Skin of body (tissue), 2 donors: ENCODE data around the gene NUFIP2. TPM values are rescaled to one million over a fixed set of nuclear protein-coding genes. Genes with fewer than 3 reads are reported as not detected.
"Not testable (repeated sequence)": the region's sequence is repeated elsewhere in the genome, so short reads cannot be mapped to it uniquely, and the experiment has no call there.

ENCODE experiments used
- DNase-seq: peaks from one replicate; lab custom pipeline; 2025; lab: John Stamatoyannopoulos, UW
- total RNA-seq: library from RNA; depleted of rRNA; stranded (reverse); fragments of >200 nt; gene quantifications from one replicate; pipeline ENCODE4 v1.2.3, GENCODE V29; 2014

The NUFIP2 gene, protein sequence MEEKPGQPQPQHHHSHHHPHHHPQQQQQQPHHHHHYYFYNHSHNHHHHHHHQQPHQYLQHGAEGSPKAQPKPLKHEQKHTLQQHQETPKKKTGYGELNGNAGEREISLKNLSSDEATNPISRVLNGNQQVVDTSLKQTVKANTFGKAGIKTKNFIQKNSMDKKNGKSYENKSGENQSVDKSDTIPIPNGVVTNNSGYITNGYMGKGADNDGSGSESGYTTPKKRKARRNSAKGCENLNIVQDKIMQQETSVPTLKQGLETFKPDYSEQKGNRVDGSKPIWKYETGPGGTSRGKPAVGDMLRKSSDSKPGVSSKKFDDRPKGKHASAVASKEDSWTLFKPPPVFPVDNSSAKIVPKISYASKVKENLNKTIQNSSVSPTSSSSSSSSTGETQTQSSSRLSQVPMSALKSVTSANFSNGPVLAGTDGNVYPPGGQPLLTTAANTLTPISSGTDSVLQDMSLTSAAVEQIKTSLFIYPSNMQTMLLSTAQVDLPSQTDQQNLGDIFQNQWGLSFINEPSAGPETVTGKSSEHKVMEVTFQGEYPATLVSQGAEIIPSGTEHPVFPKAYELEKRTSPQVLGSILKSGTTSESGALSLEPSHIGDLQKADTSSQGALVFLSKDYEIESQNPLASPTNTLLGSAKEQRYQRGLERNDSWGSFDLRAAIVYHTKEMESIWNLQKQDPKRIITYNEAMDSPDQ
- 41.3 TPM for total RNA-seq

DNA sequence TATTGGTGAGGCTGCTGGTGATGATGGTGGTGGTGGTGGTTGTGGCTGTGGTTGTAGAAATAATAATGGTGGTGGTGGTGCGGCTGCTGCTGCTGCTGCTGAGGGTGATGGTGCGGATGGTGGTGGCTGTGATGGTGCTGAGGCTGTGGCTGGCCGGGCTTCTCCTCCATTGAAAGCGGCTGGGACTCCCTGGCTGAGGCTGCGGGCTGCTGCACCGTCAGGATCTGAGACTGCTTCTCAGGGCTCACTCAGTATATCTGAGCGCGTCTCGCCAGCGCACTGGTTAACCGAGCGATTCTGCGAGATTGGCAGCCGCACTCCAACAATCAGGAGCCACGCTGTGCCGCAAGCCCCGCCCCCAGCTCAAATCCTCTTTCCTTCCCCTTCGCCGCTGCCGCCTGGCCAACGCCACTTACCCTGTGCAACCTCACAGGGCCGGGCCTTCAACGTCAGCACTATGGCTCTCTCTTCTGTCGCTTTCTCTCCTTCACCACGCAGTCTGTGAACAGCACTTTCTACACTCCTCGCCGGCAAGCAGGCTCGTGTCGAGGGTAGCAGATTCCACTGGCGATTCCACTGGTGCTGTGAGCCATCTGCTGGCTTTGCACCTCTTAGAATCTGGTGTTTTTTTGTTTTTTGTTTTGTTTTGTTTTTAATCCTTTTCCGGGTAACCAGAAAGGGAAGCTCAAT lies at the start of gene NUFIP2:
Gene NUFIP2 (minus strand): TSS at position 259 of the 690 bp plus-strand sequence. CDS start 89 bp downstream, at position 170.
- DNase-seq, result peak; percentile 99

DNA sequence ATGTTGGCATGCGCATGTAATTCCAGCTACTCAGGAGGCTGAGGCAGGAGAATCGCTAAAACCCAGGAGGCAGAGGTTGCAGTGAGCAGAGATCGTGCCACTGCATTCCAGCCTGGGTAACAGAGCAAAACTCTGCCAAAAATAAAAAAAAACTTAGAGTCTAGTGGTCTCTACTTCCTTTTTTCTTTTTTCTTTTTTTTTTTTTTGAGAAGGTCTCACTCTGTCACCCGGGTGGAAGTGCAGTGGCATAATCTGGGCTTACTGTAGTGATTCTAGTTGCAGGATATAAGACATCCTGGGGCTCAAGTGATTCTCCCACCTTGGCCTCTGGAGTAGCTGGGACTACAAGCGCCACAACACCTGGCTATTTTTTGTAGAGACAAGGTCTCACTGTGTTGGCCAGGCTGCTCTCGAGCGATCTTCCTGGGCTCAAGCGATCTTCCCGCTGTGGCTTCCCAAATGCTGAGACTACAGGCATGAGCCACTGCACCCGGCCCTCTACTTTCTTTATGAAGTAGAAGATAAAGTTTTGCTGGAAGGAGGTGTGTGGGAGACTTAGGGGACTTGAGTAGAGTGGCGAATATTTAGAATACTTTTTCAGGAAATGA lies 48.3 kb upstream of the NUFIP2 start:
- no peak for DNase-seq

DNA sequence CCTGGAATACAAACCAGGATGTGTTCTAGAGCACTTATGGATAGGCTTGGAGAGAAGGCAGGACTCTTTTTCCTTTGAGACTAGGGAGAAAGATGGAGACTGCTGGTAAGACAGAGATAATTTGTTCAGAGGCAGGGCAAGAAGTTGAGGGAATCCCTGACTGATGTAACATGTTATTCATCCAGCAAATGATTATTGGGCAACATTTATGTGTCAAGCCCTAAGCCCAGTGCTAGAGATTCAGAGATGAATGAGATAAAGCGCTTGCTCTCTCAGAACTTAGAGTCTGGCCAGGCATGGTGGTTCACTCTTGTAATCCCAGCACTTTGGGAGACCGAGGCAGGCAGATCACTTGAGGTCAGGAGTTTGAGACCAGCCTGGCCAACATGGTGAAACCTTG lies 47.8 kb upstream of the NUFIP2 start:
- DNase-seq, result no peak

DNA sequence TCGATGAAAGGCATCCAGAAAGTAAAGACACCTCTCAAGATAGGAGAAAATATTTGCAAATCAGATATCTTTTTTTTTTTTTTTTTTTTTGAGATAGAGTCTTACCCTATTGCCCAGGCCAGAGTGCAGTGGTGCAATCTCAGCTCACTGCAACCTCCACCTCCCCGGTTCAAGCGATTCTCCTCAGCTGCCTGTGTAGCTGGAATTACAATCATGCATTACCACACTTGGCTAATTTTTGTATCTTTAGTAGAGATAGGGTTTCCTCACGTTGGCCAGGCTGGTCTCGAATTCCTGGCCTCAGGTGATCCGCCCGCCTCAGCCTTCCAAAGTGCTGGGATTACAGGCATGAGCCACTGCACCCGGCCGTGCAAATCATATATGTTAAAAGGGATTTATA lies 45.1 kb upstream of the NUFIP2 start:
- not testable (repeated sequence) for DNase-seq

DNA sequence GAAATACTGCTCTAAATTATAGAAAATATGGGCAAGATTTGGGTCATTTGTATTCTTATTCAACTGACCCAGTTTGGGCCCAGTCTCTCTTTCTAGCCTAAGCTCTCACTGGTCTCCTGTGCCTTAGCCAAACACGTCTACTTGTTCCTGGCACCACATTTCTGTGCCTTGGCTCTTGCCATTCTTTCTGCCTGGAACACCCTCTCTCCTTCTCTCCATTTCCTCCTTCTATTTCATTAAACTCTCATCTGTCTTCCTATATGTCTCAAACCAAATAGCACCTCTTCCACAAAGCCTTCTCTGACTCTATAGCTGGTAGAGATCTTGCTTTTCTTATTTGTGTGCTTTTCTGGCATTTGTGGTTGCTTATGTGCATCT lies 37.7 kb upstream of the NUFIP2 start:
- DNase-seq, result no peak

DNA sequence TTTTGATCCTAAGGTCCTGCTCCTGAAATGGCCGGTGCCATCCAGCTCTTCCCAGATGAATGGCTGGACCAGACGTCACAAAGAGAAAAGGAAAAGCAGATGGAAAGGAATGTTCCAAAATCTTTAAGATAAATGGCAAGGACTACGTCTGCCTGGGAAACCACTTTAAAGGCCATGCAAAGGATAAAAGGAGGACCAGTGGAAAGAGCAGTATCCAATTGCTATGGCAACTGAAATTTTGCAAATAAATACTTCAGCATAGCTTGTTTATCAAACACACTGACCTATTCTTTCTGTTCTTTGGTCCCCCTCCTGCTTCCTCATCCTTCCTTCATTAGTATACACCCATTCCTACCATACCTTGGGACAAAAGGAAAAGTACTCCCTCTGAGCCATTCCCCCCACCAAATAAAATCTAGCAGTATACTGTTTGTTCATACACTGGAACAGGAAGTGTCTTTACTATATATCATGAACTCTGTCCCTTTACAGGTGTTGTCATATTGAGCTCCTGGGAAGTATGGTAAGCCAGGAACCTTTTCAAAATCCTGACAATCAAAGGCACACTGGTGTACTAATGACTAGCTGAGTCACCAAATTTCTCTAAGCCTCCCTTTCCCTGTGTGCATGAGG lies 37.2 kb upstream of the NUFIP2 start:
- DNase-seq, result no peak

DNA sequence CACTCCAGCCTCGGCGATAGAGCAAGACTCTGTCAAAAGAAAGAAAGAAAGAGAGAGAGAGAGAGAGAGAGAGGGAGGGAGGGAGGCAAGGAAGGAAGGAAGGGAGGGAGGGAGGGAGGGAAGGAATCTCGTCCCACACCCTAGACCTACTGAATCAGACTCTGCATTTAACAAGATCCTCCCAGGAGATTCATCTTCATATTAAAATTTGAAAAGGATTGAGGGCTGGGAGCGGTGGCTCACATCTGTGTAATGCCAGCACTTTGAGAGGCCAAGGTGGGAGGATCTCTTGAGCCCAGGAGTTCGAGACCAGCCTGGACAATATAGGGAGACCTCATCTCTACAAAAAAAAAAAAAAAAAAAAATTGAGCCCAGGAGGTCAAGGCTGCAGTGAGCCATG lies 33.5 kb upstream of the NUFIP2 start:
- no peak for DNase-seq

DNA sequence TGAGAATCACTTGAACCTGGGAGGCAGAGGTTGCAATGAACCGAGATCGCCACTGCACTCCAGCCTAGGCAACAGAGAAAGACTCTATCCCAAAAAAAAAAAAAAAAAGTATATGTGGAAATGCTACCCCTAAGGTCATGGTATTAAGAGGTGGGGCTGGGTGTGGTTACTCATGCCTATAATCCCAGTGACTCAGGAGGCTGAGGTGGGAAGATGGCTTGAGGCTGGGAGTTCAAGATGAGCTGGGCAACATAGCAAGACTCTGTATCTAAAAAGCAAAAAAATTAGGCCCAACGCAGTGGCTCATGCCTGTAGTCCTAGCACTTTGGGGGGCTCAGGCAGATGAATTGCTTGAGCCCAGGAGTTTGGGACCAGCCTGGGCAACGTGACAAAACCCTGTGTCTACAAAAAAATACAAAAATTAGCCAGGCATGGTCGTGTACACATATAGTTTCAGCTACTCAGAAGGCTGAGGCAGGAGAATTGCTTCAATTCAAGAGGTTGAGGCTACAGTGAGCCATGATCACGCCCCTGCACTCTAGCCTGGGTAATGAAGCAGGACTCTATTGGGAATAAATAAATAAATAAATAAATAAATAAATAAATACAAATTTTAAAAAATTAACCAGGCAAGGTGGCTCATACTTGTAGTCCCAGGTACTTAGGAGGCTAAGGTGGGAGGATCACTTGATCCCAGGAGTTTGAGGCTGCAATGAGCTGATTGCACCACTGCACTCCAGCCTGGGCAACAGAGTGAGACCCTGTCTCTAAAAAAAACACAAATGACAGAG lies 32.3 kb upstream of the NUFIP2 start:
- DNase-seq, result no peak

DNA sequence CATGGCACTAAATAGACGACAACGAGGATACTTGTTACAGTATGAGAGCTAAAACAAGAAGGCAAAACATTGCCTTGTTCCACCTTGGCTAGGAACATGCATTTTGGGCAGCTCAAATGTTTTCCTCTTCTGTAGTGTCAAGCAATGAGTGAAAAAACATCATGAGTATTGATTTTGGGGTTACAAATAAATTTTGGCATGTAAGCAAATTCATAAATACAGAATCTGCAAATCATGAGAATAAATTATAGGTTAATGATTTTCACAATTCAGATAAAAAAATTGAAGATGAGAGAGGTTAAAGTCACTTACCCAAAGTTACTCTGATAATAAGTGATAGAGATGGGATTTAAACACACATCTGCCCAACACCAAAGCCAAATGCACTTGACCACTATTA lies 28.4 kb upstream of the NUFIP2 start:
- DNase-seq, result no peak

DNA sequence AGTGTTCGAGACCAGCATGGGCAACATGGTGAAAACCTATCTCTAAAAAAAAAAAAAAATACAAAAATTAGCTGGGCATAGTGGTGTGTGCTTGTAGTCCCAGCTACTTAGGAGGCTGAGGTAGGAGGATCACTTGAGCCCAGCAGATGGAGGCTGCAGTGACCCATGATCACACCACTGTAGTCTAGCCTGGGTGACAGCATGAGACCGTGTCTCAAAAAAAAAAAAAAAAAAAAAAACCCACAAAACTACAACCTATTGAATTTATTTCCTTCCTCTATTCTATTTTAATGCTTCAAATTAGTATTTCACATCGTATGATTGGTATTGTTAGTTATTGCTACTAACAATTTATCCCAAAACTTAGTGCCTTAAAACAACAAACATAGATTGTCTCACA lies 9.4 kb upstream of the NUFIP2 start:
- no peak for DNase-seq

DNA sequence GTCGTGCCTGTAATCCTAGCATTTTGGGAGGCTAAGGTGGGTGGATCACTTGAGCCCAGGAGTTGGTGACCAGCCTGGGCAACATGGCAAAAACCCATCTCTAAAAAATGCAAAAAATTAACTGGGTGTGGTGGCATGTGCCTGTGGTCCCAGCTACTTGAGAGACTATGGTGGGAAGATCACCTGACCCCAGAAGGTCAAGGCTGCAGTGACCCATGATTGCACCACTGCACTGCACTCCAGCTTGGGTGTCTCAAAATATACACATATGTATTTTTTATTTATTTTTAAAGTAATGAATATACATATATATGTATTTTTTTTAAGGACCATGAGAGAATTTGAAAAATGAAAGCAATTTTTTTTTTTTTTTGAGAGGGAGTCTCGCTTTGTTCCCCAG lies 5.1 kb upstream of the NUFIP2 start:
- DNase-seq, result no peak

DNA sequence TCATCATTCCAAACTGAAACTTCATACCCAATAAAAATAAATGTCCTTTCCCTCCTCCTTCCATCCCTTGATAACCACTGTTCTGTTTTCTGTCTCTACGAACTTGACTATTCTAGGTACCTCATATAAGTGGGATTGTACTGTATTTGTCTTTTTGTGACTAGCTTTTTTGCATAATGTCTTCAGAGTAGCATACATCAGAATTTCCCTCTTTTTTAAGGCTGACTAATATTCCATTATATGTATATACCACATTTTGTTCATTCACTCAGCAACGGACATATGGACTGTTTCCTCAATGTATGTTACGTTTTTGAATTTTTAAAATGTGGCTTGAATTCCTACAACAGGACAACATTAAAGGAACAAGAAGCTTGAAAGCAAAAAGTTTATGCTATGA lies 1.5 kb upstream of the NUFIP2 start:
- no peak for DNase-seq

DNA sequence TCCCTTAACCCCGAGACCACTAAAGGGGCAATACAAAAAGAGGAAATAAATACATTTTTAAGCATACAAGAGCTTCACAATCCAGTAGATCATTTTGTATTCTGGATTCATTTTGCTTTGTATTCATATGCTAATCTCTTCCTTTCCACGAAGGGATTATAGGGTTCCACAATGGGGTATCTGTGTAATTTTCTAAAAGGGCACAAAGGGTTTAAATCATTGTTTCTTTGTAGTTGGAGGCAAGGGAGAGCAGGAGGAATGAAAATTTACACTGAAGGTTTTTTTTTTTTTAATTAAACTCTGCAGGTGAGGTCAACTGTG lies 592 bp upstream of the NUFIP2 start:
- DNase-seq, result peak; percentile 54

DNA sequence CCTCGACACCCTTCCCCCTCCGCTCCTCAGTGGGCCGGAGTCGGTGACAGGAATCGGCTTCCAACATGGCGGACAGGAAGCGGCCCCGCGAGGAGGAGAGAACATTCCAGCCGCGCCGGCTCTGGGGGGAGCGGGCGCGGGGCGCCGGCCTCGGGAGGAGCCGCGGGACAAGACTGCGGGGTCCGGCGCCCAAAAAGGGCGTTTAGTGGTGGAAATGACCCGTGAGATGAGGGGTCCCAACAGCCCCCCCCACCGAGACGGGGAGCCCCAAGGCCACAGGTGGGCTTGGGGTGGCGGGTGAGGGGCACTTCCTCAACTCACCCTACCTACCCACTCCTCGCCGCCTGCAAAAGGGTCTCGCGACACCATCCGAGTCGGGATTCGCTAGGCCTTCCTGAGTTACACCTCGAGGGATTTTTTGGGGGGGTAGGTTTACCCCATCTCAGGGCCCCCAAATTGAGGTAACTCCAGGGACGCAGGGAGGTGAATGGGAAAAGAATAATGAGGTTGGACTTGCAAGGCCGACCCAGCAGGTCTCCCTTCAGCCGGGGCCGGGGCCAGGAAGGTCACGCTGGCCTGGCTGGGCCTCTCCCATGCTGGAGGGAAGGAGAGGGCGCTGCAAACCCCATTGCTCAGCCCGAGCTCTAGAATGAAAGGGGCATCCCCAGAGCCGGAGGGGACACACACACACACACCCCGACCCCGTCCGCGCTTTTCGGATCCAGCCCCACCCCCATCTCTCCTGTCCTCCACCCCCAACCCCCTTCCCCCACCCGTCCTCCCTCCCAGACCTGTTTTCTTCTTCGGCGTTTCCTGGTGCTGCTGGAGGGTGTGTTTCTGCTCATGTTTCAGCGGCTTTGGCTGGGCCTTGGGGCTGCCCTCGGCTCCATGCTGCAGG lies 707 bp downstream of the NUFIP2 start:
- no peak for DNase-seq

DNA sequence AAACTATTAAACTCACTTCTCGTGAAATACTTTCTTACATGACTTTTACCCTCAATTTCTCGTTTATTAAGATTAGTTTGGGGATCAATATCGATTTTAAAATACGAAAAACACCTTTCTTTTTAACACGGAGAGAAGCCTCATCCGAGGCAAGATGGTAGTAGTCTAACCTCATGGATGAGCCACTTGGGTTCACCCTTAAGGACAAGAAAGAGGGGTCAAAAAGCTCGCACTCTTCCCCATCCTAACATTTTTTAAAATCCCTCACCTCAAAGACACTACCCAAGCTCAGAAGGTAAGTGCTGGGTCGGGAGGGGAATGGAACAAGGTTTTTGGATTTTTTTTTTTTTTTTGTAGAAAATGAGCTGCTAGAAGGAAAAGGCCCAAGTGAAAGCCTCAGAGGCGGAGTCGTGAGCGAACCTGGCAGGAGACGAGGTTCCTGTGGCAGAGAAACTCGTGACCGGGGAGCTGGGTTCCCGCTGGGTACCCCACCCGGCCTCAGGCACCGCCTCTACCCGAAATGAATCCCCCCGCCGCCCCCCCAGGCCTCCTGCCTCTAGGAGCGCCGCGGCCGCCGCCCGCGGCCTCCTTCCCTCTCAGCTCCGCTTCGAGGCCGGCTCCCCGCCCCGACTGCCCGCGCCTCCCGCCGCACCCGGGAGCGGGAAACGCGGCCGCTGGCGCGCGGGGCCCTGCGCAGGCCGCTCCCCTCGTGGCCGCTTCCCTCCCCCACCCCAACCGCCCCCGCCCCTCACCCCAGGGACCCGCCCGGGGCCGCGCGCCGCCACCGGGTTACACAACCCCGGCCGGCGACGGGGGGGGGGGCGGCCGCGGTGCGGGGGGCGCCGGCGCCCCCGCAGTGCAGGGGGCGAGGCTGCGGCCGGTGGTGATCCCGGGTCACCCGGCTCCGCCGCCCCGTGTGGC lies 1.6 kb downstream of the NUFIP2 start:
- DNase-seq, result no peak

DNA sequence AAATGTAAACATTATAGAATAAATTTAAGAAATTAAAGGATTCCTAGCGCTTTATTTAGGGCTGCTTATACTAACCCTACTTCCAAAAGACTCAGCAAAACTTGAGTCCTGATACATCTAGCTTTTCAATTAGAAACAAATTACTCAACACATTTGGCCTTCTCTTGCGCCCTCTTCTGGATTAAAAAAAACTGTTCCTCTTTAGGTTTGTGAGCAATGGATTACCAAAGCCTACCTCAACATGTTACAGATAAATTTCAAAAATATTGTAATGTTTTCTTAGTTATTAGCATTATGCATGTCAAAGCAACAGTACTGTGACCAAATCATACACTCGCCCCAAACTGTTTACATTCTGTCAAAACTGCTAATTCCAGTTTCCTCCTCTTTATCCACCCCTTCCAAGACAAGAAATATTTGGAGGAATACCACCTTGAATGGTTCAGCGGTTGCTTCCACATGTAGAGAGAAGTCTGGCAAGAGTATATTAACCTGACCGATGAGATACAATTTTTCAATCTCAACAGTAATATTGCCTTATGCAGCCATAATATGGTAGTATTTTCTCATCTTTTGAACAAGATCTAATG lies 2.7 kb downstream of the NUFIP2 start:
- DNase-seq, result peak; percentile 52

DNA sequence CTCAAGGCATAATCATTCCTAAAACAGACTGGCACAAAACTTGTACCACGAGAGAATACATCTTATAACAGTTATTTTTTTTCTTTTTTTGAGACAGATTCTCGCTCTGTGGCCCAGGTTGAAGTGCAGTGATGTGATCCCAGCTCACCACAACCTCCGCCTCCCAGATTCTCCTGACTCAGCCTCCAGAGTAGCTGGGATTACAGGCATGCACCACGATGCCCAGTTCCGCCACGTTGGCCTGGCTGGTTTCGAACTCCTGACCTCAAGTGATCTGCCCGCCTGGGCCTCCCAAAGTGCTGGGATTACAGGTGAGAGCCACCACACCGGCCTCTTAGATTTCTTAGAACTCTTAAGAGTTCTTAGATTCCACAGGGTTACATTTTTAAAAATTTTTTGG lies 4.1 kb downstream of the NUFIP2 start:
- DNase-seq, result no peak

DNA sequence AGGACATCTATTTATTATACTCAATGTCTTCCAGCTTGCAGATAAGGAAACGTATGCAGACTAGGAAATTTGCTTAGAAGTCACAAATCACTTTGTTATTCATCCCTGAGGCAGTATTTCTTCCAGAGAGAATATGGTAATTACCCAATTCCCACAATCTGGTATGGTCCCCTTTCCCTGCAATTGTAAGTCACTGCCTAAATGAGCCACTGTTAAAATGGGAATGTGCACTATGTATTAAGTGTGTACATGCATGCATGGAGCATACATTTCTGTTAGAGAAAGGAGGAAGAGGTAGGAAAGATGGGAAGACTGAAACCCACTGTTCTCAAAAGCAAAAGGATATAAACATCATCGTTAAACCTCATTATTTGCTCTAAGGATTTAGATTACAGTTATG lies 10.0 kb downstream of the NUFIP2 start:
- no peak for DNase-seq
